Measurements from ENCODE around the gene TEX264.
"Not testable (repeated sequence)": the region's sequence is repeated elsewhere in the genome, so short reads cannot be mapped to it uniquely, and the experiment has no call there.

The TEX264 gene

GRCh38 chr3:51727500-51727899, 56.4 kb downstream of the TEX264 start:
- Histone ChIP-seq H3K9me3 (replicated peaks in 1 of 11) (no peaks in the 10 kb centered on the region), H3K27me3 (no peaks in the 10 kb centered on the region), H3K4me1 (peaks cover 0 to 32% (median 5%) of the 10 kb centered on the region in 10 experiments; a peak in 11 of 20 replicates), H3K4me2 (no peak overlapping the region; a peak in 2 of 22 replicates), H3K36me3 (no peaks in the 10 kb centered on the region), H3K9ac (no peak overlapping the region), H4K20me1 (no peaks in the 10 kb centered on the region), H3K27ac (no peak overlapping the region), H3K4me3 (no peak overlapping the region)
- no peak for TF ChIP-seq Cebpa-rat (IDR thresholded peaks at IDR 0.05)

- H3K4me1 ChIP-seq: peaks cover 0 to 23% (median 5%) of the 10 kb centered on the region in 10 experiments; a peak in 13 of 20 replicates
- no peaks in the 10 kb centered on the region for H3K9me3 ChIP-seq (replicated peaks in 1 of 11)
- no peak overlapping the region for H3K4me2 ChIP-seq
- TF ChIP-seq Cebpa-rat (IDR thresholded peaks at IDR 0.05): no peak
- no peak overlapping the region for H3K27ac ChIP-seq
- H3K4me3 ChIP-seq: no peak overlapping the region
- no peak overlapping the region for H3K9ac ChIP-seq
- no peaks in the 10 kb centered on the region for H3K36me3 ChIP-seq
- H3K27me3 ChIP-seq: no peaks in the 10 kb centered on the region
- no peaks in the 10 kb centered on the region for H4K20me1 ChIP-seq
Observed at GRCh38 chr3:51729042-51729633, 58.1 kb downstream of the TEX264 start.

GRCh38 chr3:51733859-51734571, 63.0 kb downstream of the TEX264 start:
- Histone ChIP-seq H3K27me3 (no peaks in the 10 kb centered on the region), H3K9ac (peak overlapping the region in 1 of 11 experiments; percentile 20; a peak in 1 of 22 replicates), H4K20me1 (no peaks in the 10 kb centered on the region), H3K36me3 (no peaks in the 10 kb centered on the region), H3K4me3 (no peak overlapping the region), H3K27ac (no peak overlapping the region), H3K4me1 (peaks cover 7 to 29% (median 20%) of the 10 kb centered on the region in 10 experiments), H3K9me3 (replicated peaks in 1 of 11) (no peaks in the 10 kb centered on the region), H3K4me2 (peak overlapping the region in 10 of 11 experiments; percentile 4 to 60 (median 35); a peak in 15 of 22 replicates)
- TF ChIP-seq Cebpa-rat (IDR thresholded peaks at IDR 0.05): no peak

GRCh38 chr3:51734572-51734907, 63.5 kb downstream of the TEX264 start:
- no peaks in the 10 kb centered on the region for H3K36me3 ChIP-seq
- H3K27me3 ChIP-seq: no peaks in the 10 kb centered on the region
- H3K4me3 ChIP-seq: no peak overlapping the region
- H3K4me2 ChIP-seq: peak overlapping the region in 10 of 11 experiments; percentile 4 to 60 (median 35); a peak in 17 of 22 replicates
- no peak overlapping the region for H3K27ac ChIP-seq
- no peaks in the 10 kb centered on the region for H4K20me1 ChIP-seq
- peak overlapping the region in 1 of 11 experiments; percentile 20; a peak in 1 of 22 replicates for H3K9ac ChIP-seq
- no peak for TF ChIP-seq Cebpa-rat (IDR thresholded peaks at IDR 0.05)
- no peaks in the 10 kb centered on the region for H3K9me3 ChIP-seq (replicated peaks in 1 of 11)
- peaks cover 12 to 34% (median 23%) of the 10 kb centered on the region in 10 experiments for H3K4me1 ChIP-seq

GRCh38 chr3:51735039-51735438, 64.0 kb downstream of the TEX264 start:
- Histone ChIP-seq H3K36me3 (no peaks in the 10 kb centered on the region), H3K9me3 (replicated peaks in 1 of 11) (no peaks in the 10 kb centered on the region), H3K9ac (no peak overlapping the region), H3K27me3 (no peaks in the 10 kb centered on the region), H3K27ac (no peak overlapping the region), H3K4me2 (peak overlapping the region in 10 of 11 experiments; percentile 4 to 60 (median 35); a peak in 15 of 22 replicates), H3K4me1 (peaks cover 17 to 38% (median 26%) of the 10 kb centered on the region in 10 experiments), H3K4me3 (no peak overlapping the region), H4K20me1 (no peaks in the 10 kb centered on the region)
- no peak for TF ChIP-seq Cebpa-rat (IDR thresholded peaks at IDR 0.05)

- Histone ChIP-seq H3K4me2 (peak overlapping the region in 6 of 11 experiments; percentile 17 to 56 (median 42); a peak in 8 of 22 replicates), H3K4me1 (peaks cover 21 to 38% (median 28%) of the 10 kb centered on the region in 10 experiments), H3K27ac (no peak overlapping the region), H3K4me3 (no peak overlapping the region), H3K9ac (no peak overlapping the region), H3K27me3 (no peaks in the 10 kb centered on the region), H3K9me3 (replicated peaks in 1 of 11) (peaks cover 0 to 4% (median 0%) of the 10 kb centered on the region in 11 experiments; a peak in 3 of 22 replicates), H4K20me1 (no peaks in the 10 kb centered on the region), H3K36me3 (no peaks in the 10 kb centered on the region)
- no peak for TF ChIP-seq Cebpa-rat (IDR thresholded peaks at IDR 0.05)
Observed at GRCh38 chr3:51735950-51736349, 64.9 kb downstream of the TEX264 start.

- Histone ChIP-seq H3K4me1 (peaks cover 24 to 49% (median 31%) of the 10 kb centered on the region in 10 experiments), H3K4me2 (peak overlapping the region in 10 of 11 experiments; percentile 19 to 78 (median 48); a peak in 18 of 22 replicates), H3K27me3 (no peaks in the 10 kb centered on the region), H4K20me1 (no peaks in the 10 kb centered on the region), H3K27ac (peak overlapping the region in 6 of 11 experiments; percentile 16 to 67 (median 58); a peak in 10 of 22 replicates), H3K9ac (peak overlapping the region in 5 of 11 experiments; percentile 13 to 56 (median 37); a peak in 3 of 22 replicates), H3K36me3 (no peaks in the 10 kb centered on the region), H3K4me3 (no peak overlapping the region), H3K9me3 (replicated peaks in 1 of 11) (peaks cover 9 to 23% (median 18%) of the 10 kb centered on the region in 11 experiments; a peak in 18 of 22 replicates)
- no peak for TF ChIP-seq Cebpa-rat (IDR thresholded peaks at IDR 0.05)
Observed at GRCh38 chr3:51739110-51739509, 68.1 kb downstream of the TEX264 start.

GRCh38 chr3:51742320-51742719, 71.3 kb downstream of the TEX264 start:
- Histone ChIP-seq H3K9me3 (replicated peaks in 1 of 11) (peaks cover 18 to 38% (median 30%) of the 10 kb centered on the region in 11 experiments), H3K4me1 (peaks cover 0 to 46% (median 16%) of the 10 kb centered on the region in 10 experiments; a peak in 15 of 20 replicates), H3K4me2 (peak overlapping the region in 3 of 11 experiments; percentile 29 to 63 (median 61); a peak in 5 of 22 replicates)
- H4K20me1 ChIP-seq, H3K4me3 ChIP-seq, H3K27me3 ChIP-seq, H3K36me3 ChIP-seq, H3K27ac ChIP-seq, H3K9ac ChIP-seq: not testable (repeated sequence)

- not testable (repeated sequence) for H3K9ac ChIP-seq, H3K4me3 ChIP-seq, H3K36me3 ChIP-seq, H3K27ac ChIP-seq, H3K27me3 ChIP-seq, H4K20me1 ChIP-seq
- peaks cover 25 to 44% (median 37%) of the 10 kb centered on the region in 11 experiments for H3K9me3 ChIP-seq (replicated peaks in 1 of 11)
- peak overlapping the region in 5 of 11 experiments; percentile 10 to 63 (median 48); a peak in 7 of 22 replicates for H3K4me2 ChIP-seq
- H3K4me1 ChIP-seq: peaks cover 0 to 44% (median 16%) of the 10 kb centered on the region in 10 experiments; a peak in 15 of 20 replicates
Observed at GRCh38 chr3:51742978-51743377, 71.9 kb downstream of the TEX264 start.
